22Rv1 (cell line): ENCODE data around the gene HES1.

ENCODE experiments used
- H3K27ac ChIP-seq: fragments of 450-650 bp; 2 replicates; pipeline ENCODE4 v1.5.1; 2017
- ZFX ChIP-seq: fragments of 450-650 bp; IDR thresholded peaks from 2 replicates; pipeline ENCODE4 v1.6.1; 2017; ENCODE audit warnings: antibody characterized with exemption, borderline replicate concordance
- TF ChIP-seq, protein P1 (sequence below): fragments of 450-650 bp; IDR thresholded peaks from 2 replicates; pipeline ENCODE4 v1.5.1; 2017; ENCODE audit warnings: mild to moderate bottlenecking

The HES1 gene

GRCh38 chr3:194167480-194168282 lies 31.7 kb downstream of the HES1 start:
- no peak overlapping the region for H3K27ac ChIP-seq
- no peak for TF ChIP-seq ZFX
- TF ChIP-seq, protein P1, sequence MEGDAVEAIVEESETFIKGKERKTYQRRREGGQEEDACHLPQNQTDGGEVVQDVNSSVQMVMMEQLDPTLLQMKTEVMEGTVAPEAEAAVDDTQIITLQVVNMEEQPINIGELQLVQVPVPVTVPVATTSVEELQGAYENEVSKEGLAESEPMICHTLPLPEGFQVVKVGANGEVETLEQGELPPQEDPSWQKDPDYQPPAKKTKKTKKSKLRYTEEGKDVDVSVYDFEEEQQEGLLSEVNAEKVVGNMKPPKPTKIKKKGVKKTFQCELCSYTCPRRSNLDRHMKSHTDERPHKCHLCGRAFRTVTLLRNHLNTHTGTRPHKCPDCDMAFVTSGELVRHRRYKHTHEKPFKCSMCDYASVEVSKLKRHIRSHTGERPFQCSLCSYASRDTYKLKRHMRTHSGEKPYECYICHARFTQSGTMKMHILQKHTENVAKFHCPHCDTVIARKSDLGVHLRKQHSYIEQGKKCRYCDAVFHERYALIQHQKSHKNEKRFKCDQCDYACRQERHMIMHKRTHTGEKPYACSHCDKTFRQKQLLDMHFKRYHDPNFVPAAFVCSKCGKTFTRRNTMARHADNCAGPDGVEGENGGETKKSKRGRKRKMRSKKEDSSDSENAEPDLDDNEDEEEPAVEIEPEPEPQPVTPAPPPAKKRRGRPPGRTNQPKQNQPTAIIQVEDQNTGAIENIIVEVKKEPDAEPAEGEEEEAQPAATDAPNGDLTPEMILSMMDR: no peak

- no peak for TF ChIP-seq ZFX
- TF ChIP-seq, protein P1: no peak
- H3K27ac ChIP-seq: no peak overlapping the region
Observed at GRCh38 chr3:194168994-194169393, 33.0 kb downstream of the HES1 start.

DNA sequence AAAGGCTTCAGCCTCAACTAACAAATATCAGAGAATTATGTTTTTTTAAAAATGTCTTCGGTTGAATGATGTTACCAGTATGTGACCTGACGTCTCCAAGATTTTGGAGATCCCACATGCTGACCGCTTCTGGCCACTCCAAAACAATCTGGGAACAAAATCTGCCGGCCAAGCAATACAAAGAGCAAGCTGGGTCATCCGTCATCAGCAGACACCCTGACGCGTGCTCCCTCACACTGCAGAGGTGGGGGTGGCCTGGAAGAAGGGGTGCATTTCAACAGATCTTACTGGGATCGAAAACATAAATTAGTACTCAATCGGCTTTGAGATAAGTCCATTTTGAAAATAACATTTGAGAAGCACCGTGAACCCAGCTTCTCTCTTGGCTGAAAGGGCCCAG lies 33.6 kb downstream of the HES1 start:
- TF ChIP-seq ZFX: no peak
- TF ChIP-seq, protein P1: no peak
- no peak overlapping the region for H3K27ac ChIP-seq

DNA sequence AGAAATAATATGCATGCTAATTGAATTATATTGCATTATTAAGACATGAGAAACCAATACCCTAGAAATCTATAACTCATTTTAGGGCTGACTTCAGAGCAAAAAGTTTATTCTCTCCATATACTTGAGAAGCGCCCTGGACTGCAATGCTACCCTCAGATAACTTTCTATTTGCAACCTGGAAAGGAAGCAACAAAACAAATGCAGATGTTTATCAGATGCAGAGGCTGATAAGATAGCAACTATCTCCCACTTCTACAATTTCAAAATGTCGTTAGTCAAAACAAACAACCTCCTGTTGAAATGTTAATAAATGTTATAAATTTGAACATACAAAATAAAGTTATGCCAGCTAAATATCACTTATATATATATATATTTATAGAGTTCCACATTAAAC lies 34.8 kb downstream of the HES1 start:
- H3K27ac ChIP-seq: no peak overlapping the region
- TF ChIP-seq, protein P1: no peak
- TF ChIP-seq ZFX: no peak

DNA sequence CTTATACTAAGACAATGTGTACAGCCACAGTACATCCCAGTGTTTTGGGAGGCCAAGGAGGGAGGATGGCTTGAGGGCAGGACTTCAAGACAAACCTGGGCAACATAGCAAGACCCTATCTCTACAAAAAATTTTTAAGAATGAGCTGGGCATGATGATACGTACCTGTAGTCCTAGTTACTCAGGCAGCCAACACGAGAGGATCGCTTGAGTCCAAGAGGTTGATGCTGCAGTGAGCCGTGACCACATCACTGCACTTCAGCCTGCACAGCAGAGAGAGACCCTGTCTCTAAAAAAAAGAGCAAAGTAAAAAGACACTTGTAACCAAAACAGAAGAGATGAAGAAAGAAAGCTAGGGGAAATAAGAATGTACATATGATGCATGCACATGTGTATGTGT lies 38.5 kb downstream of the HES1 start:
- no peak for TF ChIP-seq ZFX
- TF ChIP-seq, protein P1: no peak
- H3K27ac ChIP-seq: no peak overlapping the region

DNA sequence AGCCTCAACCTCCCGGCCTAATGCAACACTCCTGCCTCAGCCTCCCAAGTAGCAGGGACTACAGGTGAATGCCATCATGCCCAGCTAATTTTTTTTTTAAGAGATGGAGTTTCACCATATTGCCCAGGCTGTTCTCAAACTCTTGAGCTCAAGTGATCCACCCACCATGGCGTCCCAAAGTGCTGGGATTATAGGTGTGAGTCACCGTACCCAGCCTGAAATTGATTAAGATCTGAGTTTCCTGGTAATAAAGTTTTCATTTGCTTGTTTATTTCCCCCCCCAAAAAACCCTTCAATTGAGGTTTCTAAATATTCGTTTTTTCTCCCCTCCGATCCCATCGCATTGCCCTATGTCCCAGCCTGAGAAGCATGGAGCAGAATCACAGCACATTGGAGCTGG lies 39.0 kb downstream of the HES1 start:
- no peak for TF ChIP-seq ZFX
- TF ChIP-seq, protein P1: no peak
- H3K27ac ChIP-seq: no peak overlapping the region

DNA sequence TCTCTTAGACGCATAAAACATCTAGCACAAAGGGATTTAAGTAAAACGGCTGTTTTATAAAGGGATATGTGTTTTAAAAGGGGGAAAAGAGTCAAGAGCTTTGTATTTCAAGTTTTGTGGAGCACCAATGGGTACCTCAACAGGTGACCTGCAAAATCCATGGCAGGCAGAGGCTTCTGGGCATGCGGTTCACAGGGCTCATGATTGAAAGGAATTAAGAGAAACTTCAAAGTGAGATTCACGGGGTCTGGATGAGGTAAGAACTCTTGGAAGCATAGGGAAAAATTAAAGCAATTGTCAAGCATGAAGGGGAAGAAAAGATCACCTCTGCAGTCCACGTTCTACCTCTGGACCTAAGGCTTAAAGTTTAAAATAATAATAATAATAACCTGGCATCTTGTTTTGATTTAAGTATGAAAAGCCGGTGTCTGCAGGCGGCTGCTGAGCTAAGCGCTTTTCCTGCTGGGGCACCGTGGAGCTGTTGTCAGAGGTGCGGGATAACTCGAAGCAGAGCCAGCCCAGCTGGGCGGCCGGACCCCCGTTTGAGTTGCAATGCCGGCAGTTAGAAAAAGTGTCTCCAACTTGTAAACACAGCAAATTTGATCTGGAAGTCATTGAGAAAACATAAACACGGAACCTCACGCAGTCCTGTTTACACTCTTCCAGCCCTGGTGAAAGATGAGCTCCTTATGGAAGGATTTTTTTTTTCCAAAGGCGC lies 40.5 kb downstream of the HES1 start:
- H3K27ac ChIP-seq: 0 out of 2 replicates have a peak overlapping the region, but pooled peaks have one; percentile 12
- TF ChIP-seq ZFX: no peak
- TF ChIP-seq, protein P1: no peak
